NCI-H187 (cell line): ENCODE measurements around the gene GRIN3A.
"Not testable (repeated sequence)": the region's sequence is repeated elsewhere in the genome, so short reads cannot be mapped to it uniquely, and the experiment has no call there.

Source experiments
- DNase-seq, 2 experiments: peaks; one replicate each; lab custom pipeline; 2025; lab: John Stamatoyannopoulos, UW

Gene GRIN3A

GRCh38 chr9:101738566-101739183 is at the start of gene GRIN3A:
TSS of gene GRIN3A (minus strand) at chr9:101738647. CDS start at chr9:101737979, 668 bp downstream.
- no peak for DNase-seq

GRCh38 chr9:101787891-101788290 is 49.4 kb upstream of the GRIN3A start:
- DNase-seq: no peak

GRCh38 chr9:101778332-101778731 is 39.9 kb upstream of the GRIN3A start:
- DNase-seq: no peak

- DNase-seq: no peak
These were observed 26.0 kb upstream of the GRIN3A start for GRCh38 chr9:101764472-101764871.

- DNase-seq: no peak
These were observed 20.0 kb upstream of the GRIN3A start for GRCh38 chr9:101758304-101758930.

- DNase-seq: no peak
These were observed 15.3 kb upstream of the GRIN3A start for GRCh38 chr9:101753716-101754115.

- no peak for DNase-seq
These were observed 13.4 kb upstream of the GRIN3A start for GRCh38 chr9:101751895-101752294.

GRCh38 chr9:101739311-101739710 is 864 bp upstream of the GRIN3A start:
- DNase-seq: no peak

GRCh38 chr9:101737705-101738565 is 512 bp downstream of the GRIN3A start:
- no peak for DNase-seq

GRCh38 chr9:101737165-101737704 is 1.2 kb downstream of the GRIN3A start:
- no peak for DNase-seq

GRCh38 chr9:101736717-101737116 is 1.7 kb downstream of the GRIN3A start:
- no peak for DNase-seq

GRCh38 chr9:101731429-101731828 is 7.0 kb downstream of the GRIN3A start:
- no peak for DNase-seq

GRCh38 chr9:101727612-101728524 is 10.6 kb downstream of the GRIN3A start:
- DNase-seq: no peak

GRCh38 chr9:101724271-101724670 is 14.2 kb downstream of the GRIN3A start:
- not testable (repeated sequence) for DNase-seq

GRCh38 chr9:101718192-101718591 is 20.3 kb downstream of the GRIN3A start:
- DNase-seq: no peak

GRCh38 chr9:101716629-101717028 is 21.8 kb downstream of the GRIN3A start:
- DNase-seq: no peak

- no peak for DNase-seq
These were observed 27.0 kb downstream of the GRIN3A start for GRCh38 chr9:101711330-101711941.

- no peak for DNase-seq
These were observed 29.6 kb downstream of the GRIN3A start for GRCh38 chr9:101708855-101709254.

GRCh38 chr9:101707721-101708120 is 30.7 kb downstream of the GRIN3A start:
- no peak for DNase-seq

GRCh38 chr9:101706997-101707396 is 31.4 kb downstream of the GRIN3A start:
- DNase-seq: no peak

GRCh38 chr9:101706261-101706798 is 32.1 kb downstream of the GRIN3A start:
- no peak for DNase-seq
